NOMO-1 treated with DMSO at 0.1 percent for 48 hours (cell line): ENCODE measurements around the gene TFAP2A.

ENCODE experiments used
- DNase-seq: peaks from one replicate; lab custom pipeline; 2025; ENCODE audit not compliant: unreplicated experiment; lab: John Stamatoyannopoulos, UW

Gene TFAP2A

GRCh38 chr6:10414756-10415616, at the start of gene TFAP2A:
TSS of gene TFAP2A (minus strand) at chr6:10415074. CDS start at chr6:10414991, 83 bp downstream.
- DNase-seq = no peak

- no peak for DNase-seq
These were observed 48.9 kb upstream of the TFAP2A start for GRCh38 chr6:10463491-10464481.

- no peak for DNase-seq
These were observed 48.2 kb upstream of the TFAP2A start for GRCh38 chr6:10463040-10463439.

- no peak for DNase-seq
These were observed 47.0 kb upstream of the TFAP2A start for GRCh38 chr6:10461850-10462249.

GRCh38 chr6:10460096-10460495, 45.2 kb upstream of the TFAP2A start:
- peak; percentile 52 for DNase-seq

- DNase-seq = no peak
These were observed 43.4 kb upstream of the TFAP2A start for GRCh38 chr6:10458287-10458686.

GRCh38 chr6:10453596-10453995, 38.7 kb upstream of the TFAP2A start:
- DNase-seq = no peak

GRCh38 chr6:10451828-10452509, 37.1 kb upstream of the TFAP2A start:
- no peak for DNase-seq

- no peak for DNase-seq
These were observed 36.5 kb upstream of the TFAP2A start for GRCh38 chr6:10451394-10451793.

GRCh38 chr6:10449751-10450150, 34.9 kb upstream of the TFAP2A start:
- DNase-seq = no peak

- no peak for DNase-seq
These were observed 33.2 kb upstream of the TFAP2A start for GRCh38 chr6:10448096-10448495.

GRCh38 chr6:10446548-10446947, 31.7 kb upstream of the TFAP2A start:
- DNase-seq = no peak

GRCh38 chr6:10441655-10442009, 26.8 kb upstream of the TFAP2A start:
- DNase-seq = no peak

- no peak for DNase-seq
These were observed 26.3 kb upstream of the TFAP2A start for GRCh38 chr6:10441004-10441654.

- DNase-seq = no peak
These were observed 23.0 kb upstream of the TFAP2A start for GRCh38 chr6:10437891-10438290.

- peak; percentile 72 for DNase-seq
These were observed 19.4 kb upstream of the TFAP2A start for GRCh38 chr6:10434235-10434634.

GRCh38 chr6:10433322-10433721, 18.4 kb upstream of the TFAP2A start:
- no peak for DNase-seq

GRCh38 chr6:10431423-10432164, 16.7 kb upstream of the TFAP2A start:
- no peak for DNase-seq

- DNase-seq = peak; percentile 46
These were observed 15.0 kb upstream of the TFAP2A start for GRCh38 chr6:10429638-10430427.
